ENCODE data around the gene F2.

The F2 gene

GRCh38 chr11:46743693-46744339 is 24.8 kb downstream of the F2 start:
- no peak for DNase-seq

GRCh38 chr11:46745328-46745727 is 26.3 kb downstream of the F2 start:
- DNase-seq, result no peak

- DNase-seq, result no peak
Observed at GRCh38 chr11:46745995-46746394, 27.0 kb downstream of the F2 start.

GRCh38 chr11:46747150-46747549 is 28.1 kb downstream of the F2 start:
- no peak for DNase-seq

GRCh38 chr11:46755962-46756361 is 36.9 kb downstream of the F2 start:
- DNase-seq, result no peak

GRCh38 chr11:46759196-46759595 is 40.2 kb downstream of the F2 start:
- no peak for DNase-seq

GRCh38 chr11:46760429-46761128 is 41.6 kb downstream of the F2 start:
- no peak for DNase-seq

- no peak for DNase-seq
Observed at GRCh38 chr11:46761807-46762206, 42.8 kb downstream of the F2 start.

- DNase-seq, result no peak
Observed at GRCh38 chr11:46762248-46762647, 43.2 kb downstream of the F2 start.

- no peak for DNase-seq
Observed at GRCh38 chr11:46766656-46767055, 47.6 kb downstream of the F2 start.

GRCh38 chr11:46769636-46770221 is 50.7 kb downstream of the F2 start:
- DNase-seq, result no peak

- DNase-seq, result no peak
Observed at GRCh38 chr11:46776878-46777277, 57.9 kb downstream of the F2 start.

- no peak for DNase-seq
Observed at GRCh38 chr11:46778416-46778815, 59.4 kb downstream of the F2 start.
